ENCODE measurements around the gene LACTB.

The LACTB gene

GRCh38 chr15:63124506-63124905, 2.8 kb downstream of the LACTB start:
- no peak for DNase-seq (ENCODE audit: low read depth)

GRCh38 chr15:63126726-63127125, 5.1 kb downstream of the LACTB start:
- DNase-seq (ENCODE audit: low read depth), result no peak

- DNase-seq (ENCODE audit: low read depth), result no peak
These were observed 12.1 kb downstream of the LACTB start for GRCh38 chr15:63133786-63134185.

GRCh38 chr15:63134245-63134985, 12.8 kb downstream of the LACTB start:
- DNase-seq (ENCODE audit: low read depth), result no peak

- DNase-seq (ENCODE audit: low read depth), result no peak
These were observed 13.6 kb downstream of the LACTB start for GRCh38 chr15:63135281-63135680.

GRCh38 chr15:63135804-63136203, 14.1 kb downstream of the LACTB start:
- no peak for DNase-seq (ENCODE audit: low read depth)

- DNase-seq (ENCODE audit: low read depth), result no peak
These were observed 15.1 kb downstream of the LACTB start for GRCh38 chr15:63136742-63137141.

GRCh38 chr15:63140936-63141335, 19.3 kb downstream of the LACTB start:
- no peak for DNase-seq (ENCODE audit: low read depth)

- no peak for DNase-seq (ENCODE audit: low read depth)
These were observed 23.8 kb downstream of the LACTB start for GRCh38 chr15:63145426-63145825.

GRCh38 chr15:63146684-63147083, 25.0 kb downstream of the LACTB start:
- DNase-seq (ENCODE audit: low read depth), result no peak

GRCh38 chr15:63151665-63152064, 30.0 kb downstream of the LACTB start:
- DNase-seq (ENCODE audit: low read depth), result no peak

GRCh38 chr15:63155486-63155885, 33.8 kb downstream of the LACTB start:
- no peak for DNase-seq (ENCODE audit: low read depth)

GRCh38 chr15:63156086-63156710, 34.5 kb downstream of the LACTB start:
- DNase-seq (ENCODE audit: low read depth), result no peak

- DNase-seq (ENCODE audit: low read depth), result no peak
These were observed 35.1 kb downstream of the LACTB start for GRCh38 chr15:63156755-63157117.

GRCh38 chr15:63157118-63157843, 35.6 kb downstream of the LACTB start, which contains the start of gene RPS27L:
TSS of gene RPS27L (minus strand) at chr15:63157477. CDS start at chr15:63157405, 72 bp downstream.
- DNase-seq (ENCODE audit: low read depth), result peak; percentile 78

GRCh38 chr15:63157891-63158431, 36.3 kb downstream of the LACTB start:
- DNase-seq (ENCODE audit: low read depth), result no peak

- DNase-seq (ENCODE audit: low read depth), result no peak
These were observed 39.0 kb downstream of the LACTB start for GRCh38 chr15:63160638-63161037.

- no peak for DNase-seq (ENCODE audit: low read depth)
These were observed 41.6 kb downstream of the LACTB start for GRCh38 chr15:63163217-63163616.

- DNase-seq (ENCODE audit: low read depth), result no peak
These were observed 43.7 kb downstream of the LACTB start for GRCh38 chr15:63165166-63165859.

GRCh38 chr15:63166219-63166618, 44.6 kb downstream of the LACTB start:
- no peak for DNase-seq (ENCODE audit: low read depth)

- DNase-seq (ENCODE audit: low read depth), result no peak
These were observed 48.1 kb downstream of the LACTB start for GRCh38 chr15:63169788-63170187.

GRCh38 chr15:63172376-63172775, 50.7 kb downstream of the LACTB start:
- no peak for DNase-seq (ENCODE audit: low read depth)
